Aorta (tissue), 4 donors: Measurements from ENCODE around the gene EVX2. TPM values are rescaled to one million over a fixed set of nuclear protein-coding genes. Genes with fewer than 3 reads are reported as not detected.

Source experiments
- polyA plus RNA-seq, 2 donors: library from polyadenylated mRNA; stranded (reverse); fragments of 200-250 nt; gene quantifications; one replicate each; pipeline ENCODE4 v1.2.3, GENCODE V29; 2013
- total RNA-seq, 2 donors: library from RNA; stranded (reverse); fragmentation: NEBNext Ultra II Directional; extraction: Animal tissue kit (Norgen Biotek cat#: 25700); gene quantifications; one replicate each; pipeline ENCODE4 v1.2.1, GENCODE V29; 2021
- donor health status: healthy with polysubstance abuse.
- donor health status: Bipolar disorder and iron deficiency.
- donor health status: DM: no; HTN: no; CAD: no.
- donor health status: DM: yes; HTN: yes; CAD: no.

The EVX2 gene
- total and polyA plus RNA-seq, 4 donors: not detected

Other genes with a start within 250 kb of the EVX2 start
- gene LNPK, start 81.7 kb downstream of the EVX2 start, total RNA-seq: 10 to 100 TPM; 34.2 to 40.7 TPM
- gene LNPK, start 81.7 kb downstream of the EVX2 start, polyA plus RNA-seq: 1 to 10 TPM; 7.0 to 7.9 TPM
- gene HOXD13, start 8.8 kb upstream of the EVX2 start, total RNA-seq: not detected
- gene HOXD13, start 8.8 kb upstream of the EVX2 start, polyA plus RNA-seq: not detected
- not detected for gene HOXD12, start 15.8 kb upstream of the EVX2 start, total RNA-seq
- not detected for gene HOXD12, start 15.8 kb upstream of the EVX2 start, polyA plus RNA-seq
- gene HOXD11, start 23.3 kb upstream of the EVX2 start, total RNA-seq: under 1 TPM in 1 of 2 donors, not detected in 1; 0.29 TPM
- not detected for gene HOXD11, start 23.3 kb upstream of the EVX2 start, polyA plus RNA-seq
- 1 to 10 TPM in 1 of 2 donors, not detected in 1; 1.4 TPM for gene HOXD10, start 32.8 kb upstream of the EVX2 start, total RNA-seq
- gene HOXD10, start 32.8 kb upstream of the EVX2 start, polyA plus RNA-seq: not detected
- 1 to 10 TPM; 1.8 to 2.3 TPM for gene HOXD9, start 38.8 kb upstream of the EVX2 start, total RNA-seq
- gene HOXD9, start 38.8 kb upstream of the EVX2 start, polyA plus RNA-seq: under 1 TPM in 1 of 2 donors, not detected in 1; 0.08 TPM
- 10 to 100 TPM; 11.5 to 14.4 TPM for gene HOXD8, start 45.7 kb upstream of the EVX2 start, total RNA-seq
- gene HOXD8, start 45.7 kb upstream of the EVX2 start, polyA plus RNA-seq: 1 to 10 TPM; 2.5 to 7.3 TPM
- gene HOXD4, start 67.6 kb upstream of the EVX2 start, total RNA-seq: 1 to 10 TPM; 7.7 to 9.8 TPM
- gene HOXD4, start 67.6 kb upstream of the EVX2 start, polyA plus RNA-seq: 1 to 10 TPM in 1 of 2 donors, not detected in 1; 7.7 TPM
- 10 to 100 TPM in 1 of 2 donors, 1 to 10 TPM in 1; 9.8 to 13.4 TPM for gene HOXD3, start 73.3 kb upstream of the EVX2 start, total RNA-seq
- gene HOXD3, start 73.3 kb upstream of the EVX2 start, polyA plus RNA-seq: 1 to 10 TPM; 1.5 to 2.3 TPM
- 1 to 10 TPM; 1.1 to 2.2 TPM for gene HOXD1, start 104.7 kb upstream of the EVX2 start, total RNA-seq
- gene HOXD1, start 104.7 kb upstream of the EVX2 start, polyA plus RNA-seq: 1 to 10 TPM in 1 of 2 donors, under 1 TPM in 1; 0.31 to 1.0 TPM
- gene MTX2, start 185.5 kb upstream of the EVX2 start, total RNA-seq: 10 to 100 TPM; 18.0 to 18.5 TPM
- 10 to 100 TPM; 26.5 to 31.3 TPM for gene MTX2, start 185.5 kb upstream of the EVX2 start, polyA plus RNA-seq